ENCODE data around the gene PRSS2.

DNA sequence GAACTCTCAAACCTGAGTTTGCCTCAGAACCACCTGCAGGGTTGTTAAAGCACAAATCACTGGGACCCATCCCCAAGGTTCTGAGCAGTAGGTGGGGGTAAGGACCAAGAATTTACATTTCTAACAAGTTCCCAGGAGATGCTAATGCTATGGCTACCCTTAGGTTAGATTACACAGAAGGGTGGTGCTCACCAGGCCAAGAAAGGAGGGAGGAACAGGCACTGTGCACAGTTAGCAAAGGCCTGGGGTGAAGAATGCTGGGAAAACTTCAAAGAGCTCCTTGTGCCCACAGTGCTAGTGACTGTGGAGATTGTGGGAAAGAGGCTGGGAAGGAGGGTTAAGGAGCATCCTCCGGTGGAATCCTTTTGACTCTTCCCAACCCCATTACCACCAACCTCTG lies 8.7 kb upstream of the PRSS2 start:
- TF ChIP-seq CTCF (IDR thresholded peaks at IDR 0.05) (no peak), ZNF138 (CRISPR knock-in tag; conservative IDR thresholded peaks at IDR 0.05) (no peak), ATF2 (CRISPR knock-in tag; IDR thresholded peaks at IDR 0.05; ENCODE audit: borderline replicate concordance, low read depth) (no peak), PREB (CRISPR knock-in tag; IDR thresholded peaks at IDR 0.05; ENCODE audit: borderline replicate concordance) (no peak), ZBTB21 (CRISPR knock-in tag; IDR thresholded peaks at IDR 0.05; ENCODE audit: borderline replicate concordance) (no peak), JUN (CRISPR knock-in tag; IDR thresholded peaks at IDR 0.05) (no peak)
- TF ChIP-seq, protein P1, sequence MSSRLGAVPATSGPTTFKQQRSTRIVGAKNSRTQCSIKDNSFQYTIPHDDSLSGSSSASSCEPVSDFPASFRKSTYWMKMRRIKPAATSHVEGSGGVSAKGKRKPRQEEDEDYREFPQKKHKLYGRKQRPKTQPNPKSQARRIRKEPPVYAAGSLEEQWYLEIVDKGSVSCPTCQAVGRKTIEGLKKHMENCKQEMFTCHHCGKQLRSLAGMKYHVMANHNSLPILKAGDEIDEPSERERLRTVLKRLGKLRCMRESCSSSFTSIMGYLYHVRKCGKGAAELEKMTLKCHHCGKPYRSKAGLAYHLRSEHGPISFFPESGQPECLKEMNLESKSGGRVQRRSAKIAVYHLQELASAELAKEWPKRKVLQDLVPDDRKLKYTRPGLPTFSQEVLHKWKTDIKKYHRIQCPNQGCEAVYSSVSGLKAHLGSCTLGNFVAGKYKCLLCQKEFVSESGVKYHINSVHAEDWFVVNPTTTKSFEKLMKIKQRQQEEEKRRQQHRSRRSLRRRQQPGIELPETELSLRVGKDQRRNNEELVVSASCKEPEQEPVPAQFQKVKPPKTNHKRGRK (CRISPR knock-in tag; IDR thresholded peaks at IDR 0.05; ENCODE audit: borderline replicate concordance): no peak
- TF ChIP-seq, protein P2, sequence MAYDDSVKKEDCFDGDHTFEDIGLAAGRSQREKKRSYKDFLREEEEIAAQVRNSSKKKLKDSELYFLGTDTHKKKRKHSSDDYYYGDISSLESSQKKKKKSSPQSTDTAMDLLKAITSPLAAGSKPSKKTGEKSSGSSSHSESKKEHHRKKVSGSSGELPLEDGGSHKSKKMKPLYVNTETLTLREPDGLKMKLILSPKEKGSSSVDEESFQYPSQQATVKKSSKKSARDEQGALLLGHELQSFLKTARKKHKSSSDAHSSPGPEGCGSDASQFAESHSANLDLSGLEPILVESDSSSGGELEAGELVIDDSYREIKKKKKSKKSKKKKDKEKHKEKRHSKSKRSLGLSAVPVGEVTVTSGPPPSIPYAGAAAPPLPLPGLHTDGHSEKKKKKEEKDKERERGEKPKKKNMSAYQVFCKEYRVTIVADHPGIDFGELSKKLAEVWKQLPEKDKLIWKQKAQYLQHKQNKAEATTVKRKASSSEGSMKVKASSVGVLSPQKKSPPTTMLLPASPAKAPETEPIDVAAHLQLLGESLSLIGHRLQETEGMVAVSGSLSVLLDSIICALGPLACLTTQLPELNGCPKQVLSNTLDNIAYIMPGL (CRISPR knock-in tag; IDR thresholded peaks at IDR 0.05): no peak
